GM19463 (cell line): ENCODE data around the gene KLHL34.

Experiments used
- ATAC-seq: cut with Tn5 transposase; IDR thresholded peaks from one replicate; pipeline ENCODE4 v1.9.1; 2021; ENCODE audit warnings: mild to moderate bottlenecking, moderate library complexity; ENCODE audit not compliant: unreplicated experiment

KLHL34 gene

GRCh38 chrX:21656587-21657317 is 1.4 kb downstream of the KLHL34 start:
- ATAC-seq, result peak; percentile 49

GRCh38 chrX:21655901-21656586 is 2.1 kb downstream of the KLHL34 start:
- peak; percentile 23 for ATAC-seq

GRCh38 chrX:21645886-21646285 is 12.2 kb downstream of the KLHL34 start:
- ATAC-seq, result no peak

- ATAC-seq, result no peak
Observed at GRCh38 chrX:21645431-21645830, 12.7 kb downstream of the KLHL34 start.

GRCh38 chrX:21639775-21640174 is 18.4 kb downstream of the KLHL34 start:
- ATAC-seq, result no peak

GRCh38 chrX:21638311-21638710 is 19.8 kb downstream of the KLHL34 start:
- ATAC-seq, result no peak

GRCh38 chrX:21632027-21632426 is 26.1 kb downstream of the KLHL34 start:
- ATAC-seq, result no peak

GRCh38 chrX:21623778-21624501 is 34.2 kb downstream of the KLHL34 start:
- no peak for ATAC-seq

- ATAC-seq, result no peak
Observed at GRCh38 chrX:21620234-21620633, 37.9 kb downstream of the KLHL34 start.

- ATAC-seq, result no peak
Observed at GRCh38 chrX:21616386-21616785, 41.7 kb downstream of the KLHL34 start.

GRCh38 chrX:21612154-21612553 is 46.0 kb downstream of the KLHL34 start:
- ATAC-seq, result no peak

GRCh38 chrX:21610168-21610567 is 48.0 kb downstream of the KLHL34 start:
- ATAC-seq, result no peak

GRCh38 chrX:21606002-21606401 is 52.1 kb downstream of the KLHL34 start:
- no peak for ATAC-seq
